ENCODE results near the gene LRCOL1. TPM values are rescaled to one million over a fixed set of nuclear protein-coding genes. Genes with fewer than 3 reads are reported as not detected.
"Not testable (repeated sequence)": the region's sequence is repeated elsewhere in the genome, so short reads cannot be mapped to it uniquely, and the experiment has no call there.

The LRCOL1 gene
- total and polyA plus RNA-seq, 8 donors, result 0.60 TPM; not detected in 7

GRCh38 chr12:132601171-132601883 is 9.1 kb downstream of the LRCOL1 start:
- H3K27me3 ChIP-seq, result peaks cover 7 to 68% (median 63%) of the 10 kb centered on the region in 3 donors
- H3K27ac ChIP-seq, result peak overlapping the region in 2 of 5 donors; percentile 22 to 73
- intact Hi-C loops (cut with DNase I; ENCODE audit: low total_unique reads), result no loop called here
- 66 to 82% (median 76%) methylated on average over 20 to 31 of the region's 31 CpGs for WGBS, 5 donors
- H3K4me1 ChIP-seq, result peaks cover 4 to 46% (median 29%) of the 10 kb centered on the region in 4 donors
- peak overlapping the region in 3 of 4 donors; percentile 44 to 45 (median 45) for H3K4me3 ChIP-seq
- no peaks in the 10 kb centered on the region for H3K36me3 ChIP-seq
- no peak for DNase-seq
- no peaks in the 10 kb centered on the region for H3K9me3 ChIP-seq
- no peak for TF ChIP-seq EP300 (IDR thresholded peaks at IDR 0.05)
- no peak for TF ChIP-seq POLR2AphosphoS5 (IDR thresholded peaks at IDR 0.05)
- no peak for TF ChIP-seq POLR2A (IDR thresholded peaks at IDR 0.05)
- TF ChIP-seq CTCF (IDR thresholded peaks at IDR 0.05), result no peak

GRCh38 chr12:132600048-132601032 is 10.0 kb downstream of the LRCOL1 start:
- DNase-seq, result peak; percentile 60 to 91
- H3K4me3 ChIP-seq, result peak overlapping the region; percentile 40 to 45 (median 44)
- H3K4me1 ChIP-seq, result peaks cover 4 to 46% (median 29%) of the 10 kb centered on the region in 4 donors
- no peaks in the 10 kb centered on the region for H3K36me3 ChIP-seq
- intact Hi-C loops (cut with DNase I; ENCODE audit: low total_unique reads), result no loop called here
- TF ChIP-seq EP300 (IDR thresholded peaks at IDR 0.05) (no peak), POLR2AphosphoS5 (IDR thresholded peaks at IDR 0.05) (no peak), POLR2A (IDR thresholded peaks at IDR 0.05) (no peak), CTCF (IDR thresholded peaks at IDR 0.05) (peak in 4 of 7 experiments; percentile 32 to 44 (median 42))
- no peaks in the 10 kb centered on the region for H3K9me3 ChIP-seq
- WGBS, 5 donors, result 17 to 32% (median 27%) methylated on average over 36 to 45 of the region's 45 CpGs
- H3K27ac ChIP-seq, result peak overlapping the region in 3 of 5 donors; percentile 6 to 73 (median 22)
- peaks cover 4 to 67% (median 65%) of the 10 kb centered on the region in 3 donors for H3K27me3 ChIP-seq

GRCh38 chr12:132599502-132599901 is 10.9 kb downstream of the LRCOL1 start:
- H3K4me3 ChIP-seq; intact Hi-C loops (cut with DNase I; ENCODE audit: low total_unique reads); DNase-seq; H3K36me3 ChIP-seq; H3K27ac ChIP-seq; H3K9me3 ChIP-seq: not testable (repeated sequence)
- H3K27me3 ChIP-seq, result peaks cover 4 to 59% (median 58%) of the 10 kb centered on the region in 3 donors
- 66 to 78% (median 74%) methylated on average over 6 of the region's 6 CpGs for WGBS, 5 donors
- H3K4me1 ChIP-seq, result peaks cover 4 to 46% (median 29%) of the 10 kb centered on the region in 4 donors

GRCh38 chr12:132597333-132598316 is 12.8 kb downstream of the LRCOL1 start:
- H3K4me3 ChIP-seq, result peak overlapping the region; percentile 28 to 43 (median 38)
- intact Hi-C loops (cut with DNase I; ENCODE audit: low total_unique reads), result no loop called here
- WGBS, 5 donors, result 3 to 9% (median 7%) methylated on average over 12 to 46 of the region's 58 CpGs
- H3K36me3 ChIP-seq, result no peaks in the 10 kb centered on the region
- peaks cover 0 to 47% (median 40%) of the 10 kb centered on the region in 3 donors for H3K27me3 ChIP-seq
- peak overlapping the region in 1 of 5 donors; percentile 74 for H3K27ac ChIP-seq
- H3K9me3 ChIP-seq, result no peaks in the 10 kb centered on the region
- H3K4me1 ChIP-seq, result peaks cover 11 to 41% (median 32%) of the 10 kb centered on the region in 4 donors
- peak in 1 of 2 donors; percentile 76 for DNase-seq
- TF ChIP-seq POLR2A (IDR thresholded peaks at IDR 0.05) (no peak), EP300 (IDR thresholded peaks at IDR 0.05) (no peak), POLR2AphosphoS5 (IDR thresholded peaks at IDR 0.05) (no peak), CTCF (IDR thresholded peaks at IDR 0.05) (no peak)

Data from stomach (tissue), 9 donors.